IPS-18c (cell line): Measurements from ENCODE around the gene BCAR3.

Source experiments
- H3K4me3 ChIP-seq: 2 replicates; pipeline ENCODE4 v1.7.0; 2013; ENCODE audit warnings: low read depth, mild to moderate bottlenecking, low read length, moderate library complexity; ENCODE audit not compliant: insufficient read depth
- H3K9me3 ChIP-seq: one replicate; pipeline ENCODE4 v1.6.1; 2013; ENCODE audit warnings: mild to moderate bottlenecking, low read length, moderate library complexity; ENCODE audit not compliant: control insufficient read depth, insufficient read depth

Gene BCAR3

DNA sequence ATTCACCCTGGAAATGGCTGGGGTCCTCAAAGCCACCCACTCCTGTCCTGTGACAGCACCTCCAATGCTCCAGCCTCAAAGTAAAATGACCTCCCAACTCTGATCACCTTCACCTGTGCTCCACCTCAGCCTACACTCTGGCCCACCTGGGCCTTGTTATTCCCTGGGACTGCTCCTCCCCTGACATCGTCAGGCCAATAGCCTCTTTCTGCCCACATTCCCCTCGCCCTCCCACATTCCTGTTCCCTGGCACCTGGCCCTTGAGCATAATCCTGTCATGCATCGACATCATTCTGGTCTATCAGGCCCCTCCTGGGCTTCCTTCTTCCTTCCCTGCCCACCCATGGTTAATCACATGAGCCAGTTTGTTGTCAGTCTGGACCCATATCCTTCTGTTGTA, 13.2 kb upstream of the BCAR3 start:
- no peak overlapping the region for H3K4me3 ChIP-seq
- H3K9me3 ChIP-seq = no peaks in the 10 kb centered on the region

- H3K4me3 ChIP-seq = no peak overlapping the region
- H3K9me3 ChIP-seq = no peaks in the 10 kb centered on the region
Measured at GRCh38 chr1:93694039-93694438, 12.4 kb upstream of the BCAR3 start.

DNA sequence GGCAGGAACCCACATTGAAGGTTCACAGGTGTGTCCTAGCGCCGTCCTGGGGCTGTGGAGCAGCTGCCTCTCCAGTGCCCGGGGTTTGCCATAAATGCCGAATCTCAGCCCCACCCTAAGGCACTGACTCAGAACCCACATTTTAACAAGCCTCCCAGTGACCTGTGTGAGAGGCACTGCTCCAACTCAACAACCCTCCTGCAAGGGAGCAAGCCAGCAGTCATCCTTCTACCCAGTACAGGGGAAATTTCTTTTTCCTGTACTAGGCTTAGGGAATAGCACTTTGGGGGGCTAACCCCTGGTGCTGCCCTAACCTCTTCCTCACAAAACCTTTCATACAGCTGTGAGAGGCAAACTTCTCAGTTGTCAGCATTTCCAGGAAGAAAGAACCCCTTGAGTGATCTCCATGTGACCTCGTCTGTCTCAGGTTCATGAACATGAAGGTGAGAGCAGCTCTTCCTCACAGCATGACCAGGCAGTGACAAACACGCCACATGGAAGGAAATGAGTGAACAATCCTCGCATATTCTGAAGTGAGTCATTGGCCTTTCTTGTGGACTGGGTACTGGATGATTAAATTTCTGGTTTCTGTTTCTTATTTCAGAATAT, 11.4 kb upstream of the BCAR3 start:
- Histone ChIP-seq H3K9me3 (no peaks in the 10 kb centered on the region), H3K4me3 (no peak overlapping the region)

GRCh38 chr1:93692451-93692861, 10.8 kb upstream of the BCAR3 start:
- Histone ChIP-seq H3K9me3 (no peaks in the 10 kb centered on the region), H3K4me3 (no peak overlapping the region)

DNA sequence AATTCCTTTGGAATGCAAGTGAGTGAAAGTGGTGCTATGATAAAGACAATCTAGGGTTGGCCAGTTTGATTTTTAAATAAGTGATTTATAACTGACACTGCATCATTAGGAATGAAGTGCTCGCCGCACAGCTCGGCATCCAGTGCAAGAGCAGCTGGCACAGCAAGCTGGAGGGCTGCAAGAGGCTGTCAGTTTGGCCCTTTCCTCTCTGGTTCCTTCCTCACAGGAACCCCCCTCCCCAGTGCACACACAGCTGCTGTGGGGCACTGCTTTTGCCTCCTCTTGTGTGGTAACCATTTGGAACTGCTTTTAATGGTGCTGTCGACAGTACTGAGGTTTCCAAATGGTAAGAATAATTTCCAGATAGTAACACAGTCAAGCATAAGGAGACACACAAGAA, 10.4 kb upstream of the BCAR3 start:
- Histone ChIP-seq H3K9me3 (no peaks in the 10 kb centered on the region), H3K4me3 (no peak overlapping the region)

- H3K4me3 ChIP-seq = no peak overlapping the region
Measured at GRCh38 chr1:93690921-93691789, 9.5 kb upstream of the BCAR3 start.

GRCh38 chr1:93690341-93690740, 8.7 kb upstream of the BCAR3 start:
- H3K9me3 ChIP-seq = no peaks in the 10 kb centered on the region
- H3K4me3 ChIP-seq = no peak overlapping the region

More at GRCh38 chr1:93690921-93691789, 9.5 kb upstream of the BCAR3 start:
- no peaks in the 10 kb centered on the region for H3K9me3 ChIP-seq

- no peak overlapping the region for H3K4me3 ChIP-seq
Measured at GRCh38 chr1:93689521-93690223, 8.0 kb upstream of the BCAR3 start.

GRCh38 chr1:93687542-93687941, 5.9 kb upstream of the BCAR3 start:
- Histone ChIP-seq H3K4me3 (no peak overlapping the region), H3K9me3 (no peaks in the 10 kb centered on the region)

More at GRCh38 chr1:93689521-93690223, 8.0 kb upstream of the BCAR3 start:
- H3K9me3 ChIP-seq = no peaks in the 10 kb centered on the region

- no peaks in the 10 kb centered on the region for H3K9me3 ChIP-seq
- H3K4me3 ChIP-seq = no peak overlapping the region
Measured at GRCh38 chr1:93686504-93687250, 5.0 kb upstream of the BCAR3 start.

- no peaks in the 10 kb centered on the region for H3K9me3 ChIP-seq
- no peak overlapping the region for H3K4me3 ChIP-seq
Measured at GRCh38 chr1:93685918-93686317, 4.3 kb upstream of the BCAR3 start.

GRCh38 chr1:93683234-93683633, 1.6 kb upstream of the BCAR3 start:
- no peaks in the 10 kb centered on the region for H3K9me3 ChIP-seq
- H3K4me3 ChIP-seq = no peak overlapping the region

DNA sequence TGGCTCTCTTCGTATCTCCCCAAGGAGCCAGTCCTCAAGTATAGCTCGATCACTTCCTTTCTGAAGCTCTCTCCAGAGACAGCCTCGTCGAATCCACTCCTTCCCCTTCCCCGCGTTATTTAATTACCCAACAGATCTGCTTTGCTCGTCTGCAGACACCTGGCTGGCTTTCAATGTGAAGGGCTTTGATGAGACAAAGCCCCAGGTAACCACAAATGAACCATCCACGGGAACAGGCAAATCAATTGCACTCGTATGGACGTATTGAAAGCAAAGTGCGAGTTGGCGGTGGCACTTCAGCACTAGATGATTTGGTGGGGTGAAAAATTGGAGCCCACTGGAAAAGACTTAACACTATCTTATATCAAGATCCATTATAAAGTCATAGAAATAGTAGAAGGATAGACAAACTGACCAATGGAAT, 364 bp upstream of the BCAR3 start:
- peak overlapping the region; percentile 84 for H3K4me3 ChIP-seq
- H3K9me3 ChIP-seq = no peaks in the 10 kb centered on the region

GRCh38 chr1:93680420-93681100, 1.1 kb downstream of the BCAR3 start:
- H3K4me3 ChIP-seq = peak overlapping the region; percentile 84
- H3K9me3 ChIP-seq = no peaks in the 10 kb centered on the region

DNA sequence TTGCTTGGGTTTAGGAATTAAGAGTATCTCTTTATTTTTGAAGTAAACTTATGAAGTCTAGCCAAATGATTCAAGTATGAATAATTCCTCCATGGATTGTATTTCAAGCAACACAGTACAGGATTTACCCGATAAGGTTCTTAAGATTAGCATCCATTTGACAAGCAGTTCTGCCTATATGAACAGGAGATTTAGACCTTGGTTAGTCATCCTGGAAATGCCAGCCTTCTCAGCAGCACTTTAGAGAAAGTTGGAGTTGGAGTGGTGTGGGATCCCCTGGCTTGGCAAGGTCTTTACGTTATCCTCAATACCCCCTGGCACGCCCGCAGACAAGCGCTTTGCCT, 1.6 kb downstream of the BCAR3 start:
- Histone ChIP-seq H3K9me3 (no peaks in the 10 kb centered on the region), H3K4me3 (peak overlapping the region; percentile 84)

DNA sequence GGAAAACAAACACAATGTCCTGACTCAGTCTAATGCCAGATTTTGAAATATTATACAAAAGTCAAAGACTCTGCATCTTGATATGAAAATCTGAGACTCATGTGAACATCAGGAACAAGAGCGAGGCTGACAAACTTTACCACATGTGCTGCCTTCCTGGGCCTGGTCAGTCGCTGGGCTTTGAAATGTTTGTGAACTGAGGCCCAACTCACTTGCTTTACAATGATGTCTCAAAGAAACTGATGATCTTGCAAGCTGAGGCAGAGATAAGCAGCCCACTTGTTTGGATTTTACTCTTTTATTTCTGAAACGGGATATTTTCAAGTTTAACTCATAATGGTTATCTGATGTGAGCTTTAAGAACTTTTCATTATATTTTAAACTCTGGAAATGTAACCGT, 2.1 kb downstream of the BCAR3 start:
- Histone ChIP-seq H3K4me3 (no peak overlapping the region), H3K9me3 (no peaks in the 10 kb centered on the region)

DNA sequence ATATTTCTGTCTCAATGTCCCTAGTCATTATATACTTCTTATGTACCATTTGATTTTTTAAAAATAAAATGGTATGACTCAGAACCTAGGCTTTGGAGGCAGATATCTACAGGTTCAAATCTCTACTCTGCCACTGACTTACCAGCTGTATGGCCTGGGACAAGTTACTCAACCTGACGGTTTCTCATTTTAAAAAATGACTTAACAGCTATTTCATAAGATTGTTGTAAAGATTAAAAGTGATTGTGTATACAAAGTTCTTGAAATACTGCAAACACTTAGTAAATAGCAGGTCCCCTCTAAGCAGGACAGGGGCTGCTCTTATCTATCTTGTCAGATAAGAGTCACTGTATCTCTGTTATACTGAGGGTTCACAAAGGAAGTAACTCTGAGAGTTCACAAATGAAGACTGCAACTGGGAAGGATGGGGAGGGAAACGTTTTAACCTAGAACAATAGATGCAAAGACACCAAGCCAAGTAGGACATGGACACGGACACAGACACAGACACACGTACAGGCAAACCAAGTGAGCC, 2.6 kb downstream of the BCAR3 start:
- H3K4me3 ChIP-seq = no peak overlapping the region

More for the DNA sequence above, 2.6 kb downstream of the BCAR3 start:
- no peaks in the 10 kb centered on the region for H3K9me3 ChIP-seq
